Skeletal muscle tissue (tissue), 4 donors: ENCODE results near the gene LRP1B. TPM values are rescaled to one million over a fixed set of nuclear protein-coding genes. Genes with fewer than 3 reads are reported as not detected.

Experiments used
- H3K27ac ChIP-seq: one replicate; pipeline ENCODE4 v1.7.0; 2013; ENCODE audit warnings: mild to moderate bottlenecking, low read depth, low read length, inconsistent platforms
- H3K27me3 ChIP-seq, 3 donors: one replicate each; pipeline ENCODE4 v1.7.0; 2013; ENCODE audit warnings: low read length in 3 of 3; ENCODE audit not compliant: control insufficient read depth in 3 of 3, insufficient read depth in 3 of 3
- H3K36me3 ChIP-seq, 3 donors: one replicate each; pipeline ENCODE4 v1.7.0; 2013; ENCODE audit warnings: low read length in 3 of 3; ENCODE audit not compliant: control insufficient read depth in 3 of 3, insufficient read depth in 3 of 3
- H3K4me1 ChIP-seq, 3 donors: one replicate each; pipeline ENCODE4 v1.7.0; 2013; ENCODE audit warnings: low read length in 3 of 3, mild to moderate bottlenecking in 3 of 3; ENCODE audit not compliant: control insufficient read depth in 3 of 3, insufficient read depth in 3 of 3
- H3K4me3 ChIP-seq, 3 donors: one replicate each; pipeline ENCODE4 v1.7.0; 2013; ENCODE audit warnings: low read length in 3 of 3
- H3K9ac ChIP-seq, 3 donors: one replicate each; pipeline ENCODE4 v1.7.0; 2013; ENCODE audit warnings: low read length in 3 of 3, mild to moderate bottlenecking in 3 of 3, moderate library complexity in 2 of 3, low read depth in 1 of 3
- H3K9me3 ChIP-seq, 3 donors: one replicate each; pipeline ENCODE4 v1.7.0; 2013; ENCODE audit warnings: low read length in 3 of 3; ENCODE audit not compliant: control insufficient read depth in 3 of 3
- total RNA-seq: library from RNA; depleted of rRNA; stranded (reverse); fragments of >200 nt; gene quantifications from one replicate; pipeline ENCODE4 v1.2.3, GENCODE V29; 2014
- donor health status: Osteomylitis.

The LRP1B gene
- total RNA-seq, 1 donor from 2014 or later, result 2.6 TPM

DNA sequence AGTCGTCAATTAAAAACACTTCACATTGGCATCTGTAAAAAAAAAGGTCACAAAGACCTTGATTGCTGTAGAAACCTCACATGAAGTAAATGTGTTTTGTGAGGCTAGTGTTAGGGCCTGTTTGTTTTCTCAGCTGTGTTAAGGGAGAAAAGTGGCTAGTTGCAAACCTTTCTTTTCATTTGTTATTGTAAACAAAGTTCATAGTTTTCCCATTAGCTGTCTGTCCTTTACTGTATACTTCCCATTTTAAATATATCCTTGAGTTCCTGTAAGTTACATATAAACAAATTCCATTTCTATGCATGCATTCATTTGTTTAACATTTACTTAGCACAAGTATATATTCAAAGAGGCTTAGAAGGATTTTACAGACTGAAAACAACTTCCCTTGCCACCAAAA lies 1250.2 kb downstream of the LRP1B start:
- H3K9me3 ChIP-seq, result no peaks in the 10 kb centered on the region
- no peak overlapping the region for H3K4me3 ChIP-seq
- no peaks in the 10 kb centered on the region for H3K27me3 ChIP-seq
- no peaks in the 10 kb centered on the region for H3K36me3 ChIP-seq
- no peak overlapping the region for H3K9ac ChIP-seq
- no peaks in the 10 kb centered on the region for H3K4me1 ChIP-seq
- no peak overlapping the region for H3K27ac ChIP-seq

GRCh38 chr2:140876015-140876414 lies 1254.8 kb downstream of the LRP1B start:
- Histone ChIP-seq H3K27ac (no peak overlapping the region), H3K9me3 (no peaks in the 10 kb centered on the region), H3K4me1 (no peaks in the 10 kb centered on the region), H3K4me3 (no peak overlapping the region), H3K27me3 (no peaks in the 10 kb centered on the region), H3K36me3 (no peaks in the 10 kb centered on the region), H3K9ac (no peak overlapping the region)

GRCh38 chr2:140873915-140874531 lies 1256.8 kb downstream of the LRP1B start:
- no peaks in the 10 kb centered on the region for H3K36me3 ChIP-seq
- H3K9me3 ChIP-seq, result no peaks in the 10 kb centered on the region
- no peaks in the 10 kb centered on the region for H3K27me3 ChIP-seq
- no peak overlapping the region for H3K27ac ChIP-seq
- H3K4me3 ChIP-seq, result no peak overlapping the region
- no peaks in the 10 kb centered on the region for H3K4me1 ChIP-seq
- no peak overlapping the region for H3K9ac ChIP-seq

DNA sequence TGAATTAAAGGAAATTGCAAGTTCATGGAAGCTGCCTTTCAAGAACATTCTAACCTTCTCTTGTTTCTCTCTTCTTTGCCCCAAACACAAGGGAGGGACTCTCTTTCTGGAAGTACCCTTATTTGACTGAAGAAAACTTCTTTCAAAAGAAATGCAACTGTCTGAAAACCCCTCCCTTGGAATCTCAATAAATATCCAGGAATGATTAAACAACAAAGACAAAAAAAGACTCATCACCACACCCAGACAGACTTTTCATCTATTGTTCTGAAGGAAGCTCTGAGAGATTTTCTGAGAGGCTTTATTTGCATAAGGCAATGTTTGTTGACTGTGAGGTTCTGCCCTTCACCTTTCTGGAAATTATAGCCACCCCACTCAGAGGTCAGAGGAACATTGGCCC lies 1260.9 kb downstream of the LRP1B start:
- H3K9me3 ChIP-seq, result no peaks in the 10 kb centered on the region
- no peaks in the 10 kb centered on the region for H3K36me3 ChIP-seq
- H3K9ac ChIP-seq, result no peak overlapping the region
- H3K4me1 ChIP-seq, result no peaks in the 10 kb centered on the region
- H3K4me3 ChIP-seq, result no peak overlapping the region
- no peak overlapping the region for H3K27ac ChIP-seq
- H3K27me3 ChIP-seq, result no peaks in the 10 kb centered on the region

DNA sequence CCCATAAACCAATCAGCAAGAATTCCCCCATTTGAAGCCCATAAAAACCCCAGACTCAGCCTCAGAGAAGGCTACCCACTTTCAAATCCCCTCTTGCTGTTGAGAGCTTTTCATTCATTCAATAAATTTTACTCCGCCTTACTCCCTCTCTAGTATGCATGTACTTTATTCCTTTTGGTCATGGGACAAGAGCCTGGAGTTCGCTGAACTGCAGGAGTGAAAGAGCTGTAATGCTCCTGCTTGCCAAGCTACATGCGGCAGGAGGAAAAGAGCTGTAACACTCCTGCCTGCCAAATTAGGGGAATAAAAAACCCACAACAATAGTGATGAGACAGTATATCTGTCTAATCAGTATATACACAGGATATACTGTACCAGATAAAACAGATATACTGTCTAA lies 1261.7 kb downstream of the LRP1B start:
- Histone ChIP-seq H3K9ac (no peak overlapping the region), H3K27ac (no peak overlapping the region), H3K36me3 (no peaks in the 10 kb centered on the region), H3K27me3 (no peaks in the 10 kb centered on the region), H3K4me1 (no peaks in the 10 kb centered on the region), H3K4me3 (no peak overlapping the region), H3K9me3 (no peaks in the 10 kb centered on the region)

- Histone ChIP-seq H3K36me3 (no peaks in the 10 kb centered on the region), H3K27me3 (no peaks in the 10 kb centered on the region), H3K4me3 (no peak overlapping the region), H3K27ac (no peak overlapping the region), H3K9me3 (no peaks in the 10 kb centered on the region), H3K4me1 (no peaks in the 10 kb centered on the region), H3K9ac (no peak overlapping the region)
These were observed 1265.0 kb downstream of the LRP1B start for GRCh38 chr2:140865837-140866236.

DNA sequence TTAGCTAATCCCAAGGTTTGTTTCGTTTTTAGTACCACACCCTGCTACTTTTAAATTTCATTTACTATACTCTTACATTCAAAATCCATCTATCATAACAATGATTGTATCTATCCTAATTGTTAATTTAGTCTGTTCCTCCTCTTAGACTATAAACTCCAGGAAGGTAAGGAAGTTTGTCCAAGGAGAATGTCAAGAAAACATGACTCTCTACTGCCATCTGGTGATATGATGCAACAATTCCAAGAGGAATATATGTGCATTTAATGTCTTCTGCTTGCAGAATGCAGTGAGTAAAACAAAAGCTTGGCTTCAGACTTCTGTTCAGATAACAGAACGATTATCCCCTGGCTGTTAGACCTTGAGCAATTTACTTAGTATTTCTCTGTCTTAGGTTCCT lies 1267.1 kb downstream of the LRP1B start:
- H3K27me3 ChIP-seq, result no peaks in the 10 kb centered on the region
- no peak overlapping the region for H3K9ac ChIP-seq
- H3K36me3 ChIP-seq, result no peaks in the 10 kb centered on the region
- H3K9me3 ChIP-seq, result no peaks in the 10 kb centered on the region
- no peaks in the 10 kb centered on the region for H3K4me1 ChIP-seq
- no peak overlapping the region for H3K27ac ChIP-seq
- no peak overlapping the region for H3K4me3 ChIP-seq

DNA sequence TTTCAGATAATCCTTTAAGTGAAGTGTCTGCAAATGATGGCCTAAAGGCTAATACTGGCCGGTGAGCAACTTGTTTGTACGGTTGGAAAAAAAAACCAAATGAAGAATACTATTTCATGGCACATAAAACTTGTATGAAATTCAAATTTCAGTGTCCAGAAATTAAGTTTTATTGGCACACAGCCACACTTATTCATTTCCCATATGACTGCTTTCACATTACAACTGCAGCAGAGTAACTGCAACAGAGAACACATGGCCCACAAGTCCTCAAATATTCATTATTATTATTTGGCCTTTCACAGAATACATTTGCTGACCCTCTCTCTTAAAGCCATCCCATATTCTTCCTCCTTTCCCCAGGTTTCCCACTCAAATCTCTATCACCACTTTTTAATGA lies 1268.6 kb downstream of the LRP1B start:
- no peaks in the 10 kb centered on the region for H3K27me3 ChIP-seq
- no peaks in the 10 kb centered on the region for H3K4me1 ChIP-seq
- no peak overlapping the region for H3K9ac ChIP-seq
- H3K4me3 ChIP-seq, result no peak overlapping the region
- no peak overlapping the region for H3K27ac ChIP-seq
- no peaks in the 10 kb centered on the region for H3K36me3 ChIP-seq
- H3K9me3 ChIP-seq, result no peaks in the 10 kb centered on the region

DNA sequence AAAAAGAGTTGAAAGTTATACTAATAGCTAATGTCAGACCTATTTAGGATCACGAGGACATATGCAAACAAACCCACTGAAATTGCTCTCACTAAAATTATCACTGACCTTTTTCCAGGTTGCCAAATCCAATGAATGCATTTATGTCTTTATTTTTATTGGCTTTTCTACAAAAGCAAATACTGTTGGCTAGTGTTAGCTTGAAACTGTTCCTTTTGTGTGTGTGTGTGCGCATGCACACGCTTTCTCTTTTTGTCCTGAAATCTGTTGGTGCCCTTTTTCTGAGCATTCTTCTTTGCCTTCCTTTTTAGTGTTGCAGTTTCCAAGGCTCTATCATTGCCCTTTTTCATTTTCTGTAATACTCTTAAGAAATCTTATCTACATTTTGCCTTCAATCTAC lies 1269.2 kb downstream of the LRP1B start:
- H3K27ac ChIP-seq, result no peak overlapping the region
- no peaks in the 10 kb centered on the region for H3K36me3 ChIP-seq
- no peaks in the 10 kb centered on the region for H3K4me1 ChIP-seq
- no peaks in the 10 kb centered on the region for H3K27me3 ChIP-seq
- no peak overlapping the region for H3K4me3 ChIP-seq
- H3K9ac ChIP-seq, result no peak overlapping the region
- H3K9me3 ChIP-seq, result no peaks in the 10 kb centered on the region

DNA sequence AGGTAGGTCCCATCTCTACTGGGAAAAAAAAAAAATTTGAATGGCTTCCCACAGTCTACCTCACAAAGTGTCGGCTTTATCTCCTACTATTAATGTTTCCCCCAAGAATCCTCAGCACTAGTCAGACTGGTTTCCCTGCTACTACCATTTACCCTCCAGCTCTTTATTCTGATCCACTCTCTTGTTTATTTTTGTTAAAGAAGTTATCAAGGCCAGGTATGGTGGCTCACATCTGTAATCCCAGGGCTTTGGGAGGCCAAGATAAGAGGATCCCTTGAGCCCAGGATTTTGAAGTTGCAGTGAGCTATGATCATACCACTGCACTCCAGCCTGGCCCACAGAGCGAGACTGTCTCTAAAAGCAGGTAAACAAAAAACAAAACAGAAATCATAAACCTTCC lies 1275.3 kb downstream of the LRP1B start:
- Histone ChIP-seq H3K9me3 (no peaks in the 10 kb centered on the region), H3K27ac (no peak overlapping the region), H3K27me3 (no peaks in the 10 kb centered on the region), H3K36me3 (no peaks in the 10 kb centered on the region), H3K9ac (no peak overlapping the region), H3K4me1 (no peaks in the 10 kb centered on the region), H3K4me3 (no peak overlapping the region)
